Mucosa of rectum (tissue), 2 donors: ENCODE measurements around the gene INPP5B.
"Not testable (repeated sequence)": the region's sequence is repeated elsewhere in the genome, so short reads cannot be mapped to it uniquely, and the experiment has no call there.

Source experiments
- H3K27ac ChIP-seq, 2 donors: one replicate each; pipeline ENCODE4 v1.7.0; 2013; ENCODE audit warnings: inconsistent platforms in 2 of 2, low read depth in 2 of 2, low read length in 2 of 2
- H3K27me3 ChIP-seq, 2 donors: one replicate each; pipeline ENCODE4 v1.7.0; 2013; ENCODE audit warnings: low read length in 2 of 2; ENCODE audit not compliant: control insufficient read depth in 2 of 2, insufficient read depth in 2 of 2
- H3K36me3 ChIP-seq, 2 donors: one replicate each; pipeline ENCODE4 v1.7.0; 2013; ENCODE audit warnings: low read length in 2 of 2; ENCODE audit not compliant: control insufficient read depth in 2 of 2, insufficient read depth in 2 of 2
- H3K4me1 ChIP-seq, 2 donors: one replicate each; pipeline ENCODE4 v1.7.0; 2013; ENCODE audit warnings: low read length in 2 of 2, mild to moderate bottlenecking in 1 of 2; ENCODE audit not compliant: control insufficient read depth in 2 of 2, insufficient read depth in 2 of 2
- H3K4me3 ChIP-seq, 2 donors: one replicate each; pipeline ENCODE4 v1.7.0; 2013; ENCODE audit warnings: low read length in 2 of 2
- H3K9ac ChIP-seq, 2 donors: one replicate each; pipeline ENCODE4 v1.7.0; 2013; ENCODE audit warnings: low read length in 2 of 2, low read depth in 1 of 2, mild to moderate bottlenecking in 1 of 2
- H3K9me3 ChIP-seq, 2 donors: one replicate each; pipeline ENCODE4 v1.7.0; 2013; ENCODE audit warnings: low read length in 2 of 2; ENCODE audit not compliant: control insufficient read depth in 2 of 2
- donor health status: healthy.
- donor health status: Normal muscosa, but diverticular disease.

Gene INPP5B

DNA sequence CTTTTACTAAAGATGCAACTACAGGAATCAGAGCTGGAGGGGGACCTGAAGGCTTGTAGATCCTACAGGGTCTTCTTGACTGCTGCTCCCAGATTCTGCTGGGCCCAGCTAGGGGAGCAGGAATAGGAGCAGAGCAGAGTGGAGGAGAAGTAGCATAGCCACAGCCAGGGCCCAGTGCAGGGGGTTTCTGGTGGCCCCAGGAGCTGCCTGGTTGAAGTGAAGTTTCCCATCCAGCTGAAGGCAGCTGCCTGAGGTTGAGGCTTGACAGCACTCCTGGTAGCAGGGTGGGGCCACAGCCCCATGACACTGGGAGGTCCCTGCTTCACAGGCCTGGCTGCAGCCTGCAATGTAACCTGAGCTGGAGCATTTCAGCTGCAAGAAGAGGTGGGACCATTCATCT, 2.0 kb upstream of the INPP5B start:
- H3K36me3 ChIP-seq: peaks cover 0 to 4% of the 10 kb centered on the region in 2 donors
- peak overlapping the region in 1 of 2 donors; percentile 23 for H3K27ac ChIP-seq
- H3K9ac ChIP-seq: no peak overlapping the region
- H3K4me1 ChIP-seq: peaks cover 11 to 19% of the 10 kb centered on the region in 2 donors
- H3K27me3 ChIP-seq: no peaks in the 10 kb centered on the region
- H3K9me3 ChIP-seq: no peaks in the 10 kb centered on the region
- no peak overlapping the region for H3K4me3 ChIP-seq

DNA sequence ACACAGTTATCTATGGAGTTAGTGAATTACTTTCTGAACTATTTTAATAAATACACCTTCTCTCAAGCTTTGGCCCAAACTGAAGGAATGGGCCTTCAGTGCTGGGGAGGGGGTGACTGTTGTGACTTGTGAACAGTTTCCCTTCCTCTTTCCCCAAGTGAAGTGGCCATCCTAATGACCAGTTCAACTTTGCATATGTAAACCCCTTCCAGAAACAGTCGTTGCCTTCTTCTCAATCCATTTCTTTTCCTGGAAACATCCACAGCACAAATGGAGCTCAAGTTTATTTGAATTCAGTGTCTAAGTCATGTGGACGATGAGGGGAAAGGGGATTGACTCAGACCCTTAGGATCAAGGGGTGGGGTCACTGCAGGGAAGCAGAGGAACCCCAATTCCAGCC, 1.3 kb upstream of the INPP5B start:
- Histone ChIP-seq H3K4me3 (no peak overlapping the region), H3K27me3 (no peaks in the 10 kb centered on the region), H3K4me1 (peaks cover 11 to 19% of the 10 kb centered on the region in 2 donors), H3K27ac (peak overlapping the region in 1 of 2 donors; percentile 23), H3K9me3 (no peaks in the 10 kb centered on the region), H3K9ac (peak overlapping the region in 1 of 2 donors; percentile 0), H3K36me3 (peaks cover 0 to 7% of the 10 kb centered on the region in 2 donors)

DNA sequence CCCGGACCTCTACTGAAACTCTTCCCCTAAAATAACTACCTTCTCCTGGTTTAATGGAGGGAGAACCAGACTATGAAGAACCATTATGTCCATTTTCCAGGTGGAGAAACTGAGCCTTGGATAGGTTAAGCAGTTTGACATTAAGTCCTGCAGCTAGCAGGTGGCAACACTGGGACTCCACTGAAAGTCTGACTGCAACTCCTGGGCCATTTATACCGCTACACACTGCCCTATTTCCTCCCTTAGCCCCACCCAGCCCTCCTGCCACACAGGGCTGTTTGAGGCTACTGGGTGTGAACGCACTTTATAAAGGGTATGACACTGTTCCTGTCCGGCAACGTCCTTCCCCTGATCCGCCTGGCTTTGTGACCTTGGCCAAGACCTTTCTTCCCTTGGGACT, 511 bp upstream of the INPP5B start:
- H3K27ac ChIP-seq: peak overlapping the region; percentile 77 to 80
- peak overlapping the region; percentile 93 to 95 for H3K4me3 ChIP-seq
- H3K9me3 ChIP-seq: no peaks in the 10 kb centered on the region
- peaks cover 11 to 19% of the 10 kb centered on the region in 2 donors for H3K4me1 ChIP-seq
- H3K27me3 ChIP-seq: no peaks in the 10 kb centered on the region
- H3K36me3 ChIP-seq: peaks cover 0 to 7% of the 10 kb centered on the region in 2 donors
- peak overlapping the region; percentile 32 to 82 for H3K9ac ChIP-seq

DNA sequence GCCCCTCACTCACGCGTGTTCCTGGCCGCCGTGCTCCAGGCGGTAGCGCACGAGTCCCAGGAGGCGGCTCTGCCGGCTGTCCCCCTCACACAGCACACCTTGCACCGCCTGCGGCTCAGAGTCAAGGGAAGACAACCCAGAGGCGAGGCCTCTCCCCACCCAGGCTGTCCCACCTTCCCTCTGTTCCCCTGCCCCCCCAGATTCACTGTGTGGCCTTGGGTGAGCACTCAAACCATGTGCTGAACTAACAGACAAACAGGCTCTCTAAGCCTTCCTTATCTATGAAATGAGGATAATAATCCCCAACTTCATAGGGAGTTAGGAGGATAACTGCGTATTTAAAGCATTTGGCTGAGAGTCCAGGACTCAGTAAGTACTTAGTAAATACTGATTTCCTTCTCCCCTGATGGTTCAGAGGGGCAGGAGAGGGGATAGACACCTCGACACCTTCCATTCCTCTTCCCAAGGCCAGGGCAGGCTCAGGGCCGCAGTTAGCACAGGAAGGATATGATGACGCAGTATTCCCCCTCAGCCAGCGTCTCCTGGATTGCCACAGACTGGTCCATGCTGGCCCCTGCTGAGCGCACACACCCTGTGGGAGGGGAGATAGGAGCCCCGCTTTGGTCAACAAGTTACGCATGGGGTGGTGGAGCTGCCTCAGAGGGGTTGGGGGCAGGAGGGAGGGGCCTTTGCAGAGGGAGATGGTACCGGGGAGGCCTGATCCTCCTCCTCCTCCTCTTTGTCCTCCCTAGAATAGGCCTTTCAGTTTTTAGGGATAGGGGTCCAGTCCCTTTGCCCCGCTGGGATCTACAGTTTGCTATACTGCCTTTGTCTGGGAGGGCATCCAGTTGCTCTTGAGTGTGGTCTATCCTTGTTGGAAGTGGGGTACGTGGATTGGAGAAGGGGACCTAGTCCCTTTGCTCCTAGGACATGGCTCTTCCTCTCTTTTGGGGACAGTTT, 830 bp downstream of the INPP5B start:
- no peaks in the 10 kb centered on the region for H3K9me3 ChIP-seq
- H3K36me3 ChIP-seq: peaks cover 0 to 7% of the 10 kb centered on the region in 2 donors
- H3K9ac ChIP-seq: peak overlapping the region; percentile 82 to 86

DNA sequence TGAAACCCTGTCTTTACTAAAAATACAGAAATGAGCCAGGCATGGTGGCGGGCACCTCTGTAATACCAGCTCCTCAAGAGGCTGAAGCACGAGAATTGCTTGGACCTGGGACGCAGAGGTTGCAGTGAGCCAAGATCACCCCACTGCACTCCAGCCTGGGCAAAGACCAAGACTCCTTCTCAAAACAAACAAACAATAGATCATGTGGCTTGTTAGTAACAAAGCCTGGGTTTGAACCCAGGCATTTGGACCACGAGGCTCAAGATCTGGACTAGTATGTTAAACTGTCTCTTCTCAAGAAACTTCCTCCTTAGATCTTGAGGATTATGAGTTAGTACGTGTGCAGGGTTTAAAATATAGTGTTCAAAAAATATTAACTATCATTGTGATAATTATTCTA, 1.6 kb downstream of the INPP5B start:
- Histone ChIP-seq H3K27me3 (no peaks in the 10 kb centered on the region), H3K9ac (no peak overlapping the region), H3K36me3 (peaks cover 0 to 12% of the 10 kb centered on the region in 2 donors), H3K4me1 (peaks cover 11 to 22% of the 10 kb centered on the region in 2 donors), H3K27ac (no peak overlapping the region), H3K4me3 (peak overlapping the region in 1 of 2 donors; percentile 93), H3K9me3 (no peaks in the 10 kb centered on the region)

More for the DNA sequence above, 830 bp downstream of the INPP5B start:
- peak overlapping the region; percentile 77 to 80 for H3K27ac ChIP-seq
- H3K27me3 ChIP-seq: no peaks in the 10 kb centered on the region
- H3K4me3 ChIP-seq: peak overlapping the region; percentile 93 to 95
- peaks cover 11 to 19% of the 10 kb centered on the region in 2 donors for H3K4me1 ChIP-seq

DNA sequence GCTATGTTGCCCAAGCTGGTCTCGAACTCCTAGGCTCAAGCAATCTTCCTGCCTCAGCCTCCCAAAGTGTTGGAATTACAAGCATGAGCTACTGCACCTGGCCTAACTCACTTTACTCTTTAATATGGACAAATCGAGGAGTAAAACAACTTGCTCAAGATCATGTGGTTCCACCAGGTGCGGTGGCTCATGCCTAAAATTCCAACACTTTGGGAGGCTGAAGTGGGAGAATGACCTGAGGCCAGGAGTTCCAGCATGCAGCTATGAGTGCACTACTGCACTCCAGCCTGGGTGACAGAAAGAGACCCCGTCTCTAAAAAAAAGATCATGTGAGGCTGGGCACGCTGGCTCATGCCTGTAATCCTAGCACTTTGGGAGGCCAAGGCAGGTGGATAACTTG, 2.0 kb downstream of the INPP5B start:
- peaks cover 11 to 27% of the 10 kb centered on the region in 2 donors for H3K4me1 ChIP-seq
- no peak overlapping the region for H3K27ac ChIP-seq
- no peak overlapping the region for H3K4me3 ChIP-seq
- H3K36me3 ChIP-seq: peaks cover 0 to 16% of the 10 kb centered on the region in 2 donors
- no peaks in the 10 kb centered on the region for H3K9me3 ChIP-seq
- H3K9ac ChIP-seq: no peak overlapping the region
- no peaks in the 10 kb centered on the region for H3K27me3 ChIP-seq

DNA sequence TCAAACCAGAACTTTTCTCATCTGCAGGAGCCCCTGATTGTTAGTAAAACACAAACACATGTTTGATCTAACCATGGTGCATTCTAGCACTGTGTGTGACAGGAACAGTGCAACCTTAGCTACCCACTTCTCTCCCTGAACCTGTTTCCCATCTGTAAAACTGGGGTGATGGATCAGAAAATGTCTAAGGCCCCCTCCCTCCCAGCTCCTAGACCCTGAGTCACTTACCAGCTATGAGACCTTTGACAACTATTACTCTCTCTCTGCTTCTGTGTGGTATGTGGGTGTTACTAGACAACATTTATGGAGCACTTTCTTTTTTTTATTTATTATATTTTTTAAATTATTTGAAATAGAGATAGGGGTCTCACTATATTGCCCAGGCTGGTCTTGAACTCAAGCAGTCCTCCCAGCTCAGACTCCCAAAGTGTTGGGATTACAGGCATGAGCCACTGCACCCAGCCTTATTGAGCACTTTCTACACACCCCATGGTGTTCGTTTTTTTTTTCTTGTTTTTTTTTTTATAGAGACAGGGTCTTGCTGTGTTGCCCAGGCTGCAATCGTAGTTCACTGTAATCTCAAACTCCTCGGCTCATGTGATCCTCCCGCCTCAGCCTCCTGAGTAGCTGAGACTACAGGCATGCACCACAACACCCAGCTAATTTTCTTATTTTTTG, 2.6 kb downstream of the INPP5B start:
- peaks cover 11 to 29% of the 10 kb centered on the region in 2 donors for H3K4me1 ChIP-seq
- no peak overlapping the region for H3K27ac ChIP-seq
- H3K9ac ChIP-seq: no peak overlapping the region
- no peaks in the 10 kb centered on the region for H3K27me3 ChIP-seq
- peaks cover 0 to 16% of the 10 kb centered on the region in 2 donors for H3K36me3 ChIP-seq
- H3K9me3 ChIP-seq: no peaks in the 10 kb centered on the region
- H3K4me3 ChIP-seq: no peak overlapping the region

DNA sequence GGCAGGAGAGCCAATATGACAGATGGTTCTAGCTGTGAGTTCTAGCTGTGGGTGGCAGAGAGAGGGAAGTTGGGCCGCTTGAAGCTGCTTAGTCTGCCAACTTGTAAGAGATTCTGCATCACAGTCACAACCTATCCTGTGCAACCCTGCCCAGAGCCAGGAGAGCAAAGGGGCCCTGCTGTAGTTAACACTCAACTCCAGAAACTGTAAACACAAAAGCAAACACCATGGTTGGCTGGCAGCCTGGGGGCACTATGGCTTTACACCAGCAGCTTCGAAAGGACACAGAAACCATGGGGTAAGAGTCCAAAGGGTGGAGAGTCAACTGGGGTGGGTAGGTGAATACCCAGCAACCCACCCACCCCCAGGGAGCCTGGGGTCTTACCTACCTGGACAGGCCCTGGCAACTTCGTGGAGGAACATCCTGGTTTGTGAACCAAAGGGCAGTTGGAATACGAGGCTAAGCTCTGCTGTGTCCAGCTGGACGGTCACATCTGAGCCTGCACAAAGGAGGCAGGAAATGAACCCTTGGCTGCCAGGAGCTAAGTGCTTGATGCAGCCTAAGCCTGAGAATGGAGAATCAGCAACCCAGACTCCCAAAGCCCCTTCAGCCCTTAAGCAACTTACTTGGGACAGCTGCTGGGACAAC, 6.4 kb downstream of the INPP5B start:
- H3K27ac ChIP-seq: peak overlapping the region; percentile 21 to 43
- no peaks in the 10 kb centered on the region for H3K9me3 ChIP-seq
- peaks cover 0 to 17% of the 10 kb centered on the region in 2 donors for H3K36me3 ChIP-seq
- H3K4me1 ChIP-seq: peaks cover 0 to 10% of the 10 kb centered on the region in 2 donors
- no peak overlapping the region for H3K9ac ChIP-seq
- no peak overlapping the region for H3K4me3 ChIP-seq
- no peaks in the 10 kb centered on the region for H3K27me3 ChIP-seq

DNA sequence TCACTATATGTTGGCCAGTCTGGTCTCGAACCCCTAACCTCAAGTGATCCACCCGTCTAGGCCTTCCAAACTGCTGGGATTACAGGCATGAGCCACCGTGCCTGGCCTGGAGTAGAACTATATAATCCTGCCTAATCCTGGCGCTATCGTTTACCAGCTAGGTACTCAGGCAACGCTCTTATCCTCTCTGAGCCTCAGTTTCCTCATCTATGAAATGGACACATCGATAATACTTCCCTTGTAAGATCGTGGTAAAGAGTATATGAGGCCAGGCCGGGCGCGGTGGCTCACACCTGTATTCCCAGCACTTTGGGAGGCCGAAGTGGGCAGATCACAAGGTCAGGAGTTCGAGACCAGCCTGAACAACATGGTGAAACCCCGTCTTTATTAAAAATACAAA, 10.1 kb downstream of the INPP5B start:
- peaks cover 4 to 10% of the 10 kb centered on the region in 2 donors for H3K4me1 ChIP-seq
- not testable (repeated sequence) for H3K27ac ChIP-seq, H3K9me3 ChIP-seq, H3K27me3 ChIP-seq, H3K9ac ChIP-seq, H3K4me3 ChIP-seq
- H3K36me3 ChIP-seq: peaks cover 0 to 11% of the 10 kb centered on the region in 2 donors
